BE2C (cell line): ENCODE measurements around the gene CKMT2.
A peak's percentile ranks its signal among the peaks of the same experiment; 100 is the strongest.

Source experiments
- DNase-seq: peaks from one replicate; pipeline ENCODE4 v3.0.0-alpha.2; 2020
- H3K27me3 ChIP-seq: fragments of 250-450 bp; sonication (Bioruptor Pico); 2 replicates; pipeline ENCODE4 v1.5.1; 2020; ENCODE audit warnings: mild to moderate bottlenecking
- H3K36me3 ChIP-seq: fragments of 250-450 bp; sonication (Bioruptor Pico); 2 replicates; pipeline ENCODE4 v1.5.1; 2020; ENCODE audit warnings: mild to moderate bottlenecking
- H3K4me1 ChIP-seq: fragments of 250-450 bp; sonication (Bioruptor Pico); 2 replicates; pipeline ENCODE4 v1.5.1; 2020
- H3K4me3 ChIP-seq: 2 replicates; pipeline ENCODE4 v1.5.1; 2011; ENCODE audit warnings: low read depth, low read length
- H3K9me3 ChIP-seq: fragments of 250-450 bp; sonication (Bioruptor Pico); 2 replicates; pipeline ENCODE4 v1.5.1; 2020
- CTCF ChIP-seq: IDR thresholded peaks from 2 replicates; pipeline ENCODE4 v1.5.1; 2012; ENCODE audit warnings: mild to moderate bottlenecking, low read depth, low read length

CKMT2 gene

GRCh38 chr5:81202655-81203054, 30.5 kb upstream of the CKMT2 start:
- Histone ChIP-seq H3K4me1 (no peaks in the 10 kb centered on the region), H3K36me3 (no peaks in the 10 kb centered on the region), H3K9me3 (no peaks in the 10 kb centered on the region), H3K27me3 (no peaks in the 10 kb centered on the region), H3K4me3 (no peak overlapping the region)
- no peak for DNase-seq
- no peak for TF ChIP-seq CTCF

DNA sequence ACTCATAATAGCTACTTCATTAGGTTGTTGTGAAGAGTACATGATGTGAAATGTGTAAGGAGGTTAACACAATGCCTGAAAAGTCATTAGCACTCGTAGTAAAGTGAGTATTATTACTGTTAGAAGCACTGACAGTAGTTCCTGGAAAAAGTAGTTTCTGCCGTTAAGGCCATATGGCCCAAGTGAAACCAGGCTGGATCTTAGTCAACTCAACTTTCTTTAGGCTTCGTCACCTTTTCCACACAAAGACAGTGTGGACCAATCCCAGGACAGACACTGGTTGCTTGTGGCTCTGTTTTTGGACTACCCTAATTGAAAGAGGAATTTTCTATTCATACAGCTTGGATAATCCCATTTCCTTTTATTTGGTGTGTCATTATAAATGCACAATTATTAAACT, 29.4 kb upstream of the CKMT2 start:
- no peaks in the 10 kb centered on the region for H3K9me3 ChIP-seq
- TF ChIP-seq CTCF, result no peak
- no peaks in the 10 kb centered on the region for H3K36me3 ChIP-seq
- H3K4me3 ChIP-seq, result no peak overlapping the region
- no peaks in the 10 kb centered on the region for H3K4me1 ChIP-seq
- no peak for DNase-seq
- no peaks in the 10 kb centered on the region for H3K27me3 ChIP-seq

GRCh38 chr5:81204205-81204604, 28.9 kb upstream of the CKMT2 start:
- no peak for TF ChIP-seq CTCF
- no peaks in the 10 kb centered on the region for H3K36me3 ChIP-seq
- H3K9me3 ChIP-seq, result no peaks in the 10 kb centered on the region
- H3K4me3 ChIP-seq, result no peak overlapping the region
- no peaks in the 10 kb centered on the region for H3K4me1 ChIP-seq
- DNase-seq, result no peak
- H3K27me3 ChIP-seq, result no peaks in the 10 kb centered on the region

- TF ChIP-seq CTCF, result peak; percentile 33
Observed at GRCh38 chr5:81205058-81205457, 28.1 kb upstream of the CKMT2 start.

DNA sequence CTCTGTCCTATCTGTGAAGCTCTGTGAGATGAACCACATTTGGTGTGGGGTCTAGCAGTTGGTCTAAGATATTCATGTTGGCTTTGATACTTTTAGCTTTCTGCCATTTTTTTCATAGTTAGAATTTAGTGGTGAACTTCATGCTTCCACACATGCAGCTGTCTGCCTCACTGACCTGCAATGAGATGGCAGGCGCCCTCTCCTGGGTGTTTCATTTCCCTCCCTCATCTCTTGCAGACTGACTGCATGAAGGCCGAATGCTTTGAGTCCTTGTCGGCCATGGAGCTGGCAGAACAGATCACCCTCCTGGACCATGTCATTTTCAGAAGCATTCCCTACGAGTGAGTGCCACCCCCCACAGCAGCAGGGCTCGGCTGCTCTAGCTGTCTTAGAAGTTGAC, 26.1 kb upstream of the CKMT2 start:
- DNase-seq, result peak; percentile 32
- Histone ChIP-seq H3K9me3 (no peaks in the 10 kb centered on the region), H3K36me3 (no peaks in the 10 kb centered on the region), H3K27me3 (no peaks in the 10 kb centered on the region), H3K4me1 (no peaks in the 10 kb centered on the region), H3K4me3 (no peak overlapping the region)
- peak; percentile 56 for TF ChIP-seq CTCF

More at GRCh38 chr5:81205058-81205457, 28.1 kb upstream of the CKMT2 start:
- DNase-seq, result no peak
- no peak overlapping the region for H3K4me3 ChIP-seq
- no peaks in the 10 kb centered on the region for H3K36me3 ChIP-seq
- no peaks in the 10 kb centered on the region for H3K27me3 ChIP-seq
- no peaks in the 10 kb centered on the region for H3K4me1 ChIP-seq
- no peaks in the 10 kb centered on the region for H3K9me3 ChIP-seq

GRCh38 chr5:81208904-81209303, 24.2 kb upstream of the CKMT2 start:
- no peak for DNase-seq
- Histone ChIP-seq H3K36me3 (no peaks in the 10 kb centered on the region), H3K4me1 (no peaks in the 10 kb centered on the region), H3K27me3 (no peaks in the 10 kb centered on the region), H3K4me3 (no peak overlapping the region), H3K9me3 (no peaks in the 10 kb centered on the region)
- no peak for TF ChIP-seq CTCF
